ENCODE measurements around the gene SPACDR. TPM values are rescaled to one million over a fixed set of nuclear protein-coding genes. Genes with fewer than 3 reads are reported as not detected.

Gene SPACDR
- total RNA-seq, 1 experiment from 2014 or later = not detected

DNA sequence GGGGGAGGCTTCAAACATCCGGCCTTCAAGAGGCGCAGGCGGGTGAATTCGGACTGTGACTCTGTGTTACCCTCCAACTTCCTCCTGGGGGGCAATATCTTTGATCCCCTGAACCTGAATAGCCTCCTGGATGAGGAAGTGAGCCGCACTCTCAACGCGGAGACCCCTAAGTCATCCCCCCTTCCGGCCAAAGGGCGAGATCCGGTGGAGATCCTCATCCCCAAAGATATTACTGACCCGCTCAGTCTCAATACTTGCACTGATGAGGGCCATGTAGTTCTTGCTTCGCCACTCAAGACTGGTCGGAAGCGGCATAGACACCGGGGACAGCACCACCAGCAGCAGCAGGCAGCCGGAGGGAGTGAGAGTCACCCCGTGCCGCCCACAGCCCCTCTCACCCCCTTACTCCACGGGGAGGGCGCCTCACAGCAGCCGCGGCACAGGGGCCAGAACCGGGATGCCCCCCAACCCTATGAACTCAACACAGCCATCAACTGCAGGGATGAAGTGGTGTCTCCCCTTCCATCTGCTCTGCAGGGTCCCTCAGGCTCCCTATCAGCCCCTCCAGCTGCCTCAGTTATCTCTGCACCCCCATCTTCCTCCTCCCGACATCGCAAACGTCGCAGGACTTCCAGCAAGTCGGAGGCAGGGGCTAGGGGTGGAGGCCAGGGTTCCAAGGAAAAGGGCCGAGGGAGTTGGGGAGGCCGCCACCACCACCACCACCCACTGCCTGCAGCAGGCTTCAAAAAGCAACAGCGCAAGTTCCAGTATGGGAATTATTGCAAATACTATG, 33.4 kb downstream of the SPACDR start:
- Histone ChIP-seq H3K56ac (ENCODE audit: insufficient read length, low read depth, low read length) (no peak overlapping the region), H3K14ac (ENCODE audit: insufficient read depth, low read length) (no peak overlapping the region), H3K23ac (ENCODE audit: insufficient read length, low read depth, low read length) (no peak overlapping the region), H3K79me1 (ENCODE audit: insufficient read depth, low read depth, low read length, poor library complexity, severe bottlenecking) (peaks cover 3% of the 10 kb centered on the region), H2BK120ac (ENCODE audit: low read depth, low read length, poor library complexity, severe bottlenecking) (no peak overlapping the region), H3K9me3 (ENCODE audit: control insufficient read depth, low read depth, low read length) (no peaks in the 10 kb centered on the region), H3K9ac (ENCODE audit: extremely low read depth, insufficient read length, low read length) (peak overlapping the region; percentile 66), H2AFZ (ENCODE audit: low read length) (no peak overlapping the region), H4K91ac (ENCODE audit: insufficient read length, low read depth, low read length) (no peak overlapping the region), H3K4ac (ENCODE audit: low read depth, low read length) (no peak overlapping the region), H2BK20ac (ENCODE audit: low read depth, low read length, poor library complexity, severe bottlenecking) (no peak overlapping the region), H3K4me1 (ENCODE audit: insufficient read depth, low read length) (no peaks in the 10 kb centered on the region), H3K18ac (ENCODE audit: insufficient read length, low read depth, low read length) (no peak overlapping the region), H4K5ac (ENCODE audit: insufficient read length, low read depth, low read length) (no peak overlapping the region), H2BK15ac (ENCODE audit: low read depth, low read length) (no peak overlapping the region), H3K23me2 (ENCODE audit: insufficient read length, low read depth, low read length, poor library complexity, severe bottlenecking) (peaks cover 11% of the 10 kb centered on the region), H4K8ac (replicated peaks; ENCODE audit: insufficient read length, low read depth, low read length) (no peak overlapping the region), H3K27me3 (ENCODE audit: insufficient read depth, low read length) (no peaks in the 10 kb centered on the region), H2AK5ac (ENCODE audit: insufficient read length, low read length) (no peak overlapping the region), H2BK5ac (ENCODE audit: insufficient read length, low read length) (no peak overlapping the region), H3K79me2 (ENCODE audit: insufficient read depth, low read length) (no peaks in the 10 kb centered on the region; the same call in 1 of the 2 replicates), H3K4me2 (ENCODE audit: insufficient read depth, insufficient read length, low read length) (peak overlapping the region; percentile 71), H2BK12ac (ENCODE audit: insufficient read length, low read depth, low read length) (no peak overlapping the region), H3T11ph (ENCODE audit: low read length) (no peak overlapping the region), H4K20me1 (ENCODE audit: control insufficient read depth, insufficient read depth, insufficient read length) (no peaks in the 10 kb centered on the region), H3K27ac (ENCODE audit: insufficient read length, low read depth, low read length) (no peak overlapping the region)
- Mint-ChIP-seq H3K4me3 (peak overlapping the region; percentile 86 to 95), H3K4me1 (peaks cover 45 to 46% of the 10 kb centered on the region in 2 experiments), H3K27ac (peak overlapping the region; percentile 74 to 96 (median 95); a peak in 6 of 7 replicates), H3K27me3 (ENCODE audit: low read depth) (peaks cover 24% of the 10 kb centered on the region), H3K9me3 (peaks cover 4 to 14% of the 10 kb centered on the region in 2 experiments; a peak in 3 of 5 replicates), H3K36me3 (ENCODE audit: insufficient read depth in 1 of 3, low read depth in 3 of 3) (peaks cover 37 to 51% (median 40%) of the 10 kb centered on the region in 3 experiments)
- TF ChIP-seq, protein P1, sequence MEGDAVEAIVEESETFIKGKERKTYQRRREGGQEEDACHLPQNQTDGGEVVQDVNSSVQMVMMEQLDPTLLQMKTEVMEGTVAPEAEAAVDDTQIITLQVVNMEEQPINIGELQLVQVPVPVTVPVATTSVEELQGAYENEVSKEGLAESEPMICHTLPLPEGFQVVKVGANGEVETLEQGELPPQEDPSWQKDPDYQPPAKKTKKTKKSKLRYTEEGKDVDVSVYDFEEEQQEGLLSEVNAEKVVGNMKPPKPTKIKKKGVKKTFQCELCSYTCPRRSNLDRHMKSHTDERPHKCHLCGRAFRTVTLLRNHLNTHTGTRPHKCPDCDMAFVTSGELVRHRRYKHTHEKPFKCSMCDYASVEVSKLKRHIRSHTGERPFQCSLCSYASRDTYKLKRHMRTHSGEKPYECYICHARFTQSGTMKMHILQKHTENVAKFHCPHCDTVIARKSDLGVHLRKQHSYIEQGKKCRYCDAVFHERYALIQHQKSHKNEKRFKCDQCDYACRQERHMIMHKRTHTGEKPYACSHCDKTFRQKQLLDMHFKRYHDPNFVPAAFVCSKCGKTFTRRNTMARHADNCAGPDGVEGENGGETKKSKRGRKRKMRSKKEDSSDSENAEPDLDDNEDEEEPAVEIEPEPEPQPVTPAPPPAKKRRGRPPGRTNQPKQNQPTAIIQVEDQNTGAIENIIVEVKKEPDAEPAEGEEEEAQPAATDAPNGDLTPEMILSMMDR (conservative IDR thresholded peaks at IDR 0.05) = no peak
- whole genome bisulfite sequencing (ENCODE audit: extremely low coverage, insufficient read length, low lambda C conversion rate) = no CpG with 5 or more reads among the region's 31 CpGs
- no peak for DNase-seq

Data from H9 (cell line).